SK-N-MC (cell line): ENCODE data around the gene PMPCB.

Experiments used
- EZH2 ChIP-seq: fragments of 200-600 bp; sonication (generic); IDR thresholded peaks from one replicate; pipeline ENCODE4 v1.6.1; 2017; ENCODE audit warnings: antibody characterized with exemption
- POLR2AphosphoS5 ChIP-seq: IDR thresholded peaks from 2 replicates; pipeline ENCODE4 v1.6.1; 2012; ENCODE audit warnings: mild to moderate bottlenecking, low read depth, low read length, borderline replicate concordance

DNA sequence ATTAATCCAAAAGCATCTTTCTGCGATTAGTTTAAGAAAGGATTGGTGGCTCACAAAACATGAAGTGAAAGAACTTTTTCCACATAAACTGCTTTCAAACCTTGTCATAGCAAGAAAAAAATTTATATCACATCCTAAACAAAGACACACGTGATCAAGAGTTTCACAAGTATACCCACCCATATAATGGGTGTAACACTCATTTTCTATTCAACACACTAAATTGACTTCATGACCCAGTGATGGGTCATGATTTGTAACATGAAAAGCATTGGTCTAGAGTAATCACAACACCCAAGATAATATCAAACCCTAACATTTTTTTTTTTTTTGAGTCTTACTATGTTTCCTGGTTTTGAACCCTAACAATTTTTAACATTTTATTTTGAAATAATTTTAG, 17.6 kb downstream of the PMPCB start:
- TF ChIP-seq EZH2: no peak
- TF ChIP-seq POLR2AphosphoS5: no peak
